NOMO-1 treated with DMSO at 0.1 percent for 48 hours (cell line): ENCODE results near the gene CIP2A.
A peak's percentile ranks its signal among the peaks of the same experiment; 100 is the strongest.
"Not testable (repeated sequence)": the region's sequence is repeated elsewhere in the genome, so short reads cannot be mapped to it uniquely, and the experiment has no call there.

Source experiments
- DNase-seq: peaks from one replicate; lab custom pipeline; 2025; ENCODE audit not compliant: unreplicated experiment; lab: John Stamatoyannopoulos, UW

The CIP2A gene

GRCh38 chr3:108589081-108589997, at the start of gene CIP2A, which contains the start of gene DZIP3:
Gene CIP2A, minus strand, starts transcription at chr3:108589438. Its CDS starts 63 bp downstream, at chr3:108589375.
Gene DZIP3, plus strand, starts transcription at chr3:108589722. Its CDS starts 15,685 bp downstream, at chr3:108605407.
- peak; percentile 83 for DNase-seq

DNA sequence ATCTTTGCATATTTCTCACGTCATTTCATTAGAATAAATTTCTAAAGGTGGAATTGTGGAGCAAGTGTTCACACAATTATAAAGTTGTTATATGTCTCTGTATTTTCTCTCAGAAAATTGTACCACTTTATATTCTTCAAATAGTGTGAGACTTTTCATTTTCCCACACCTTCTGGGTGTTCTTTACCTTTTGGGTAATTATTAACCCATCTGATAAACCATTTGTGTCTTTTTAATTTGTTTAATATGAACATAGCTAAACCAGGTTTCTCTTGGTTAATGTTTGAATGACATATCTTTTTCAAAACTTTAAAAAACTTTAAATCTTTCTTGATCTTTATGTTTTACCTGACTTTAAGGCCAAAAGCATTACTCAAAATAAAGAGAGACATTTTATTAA, 40.7 kb upstream of the CIP2A start:
- no peak for DNase-seq

- no peak for DNase-seq
Measured at GRCh38 chr3:108623504-108623903, 34.3 kb upstream of the CIP2A start.

DNA sequence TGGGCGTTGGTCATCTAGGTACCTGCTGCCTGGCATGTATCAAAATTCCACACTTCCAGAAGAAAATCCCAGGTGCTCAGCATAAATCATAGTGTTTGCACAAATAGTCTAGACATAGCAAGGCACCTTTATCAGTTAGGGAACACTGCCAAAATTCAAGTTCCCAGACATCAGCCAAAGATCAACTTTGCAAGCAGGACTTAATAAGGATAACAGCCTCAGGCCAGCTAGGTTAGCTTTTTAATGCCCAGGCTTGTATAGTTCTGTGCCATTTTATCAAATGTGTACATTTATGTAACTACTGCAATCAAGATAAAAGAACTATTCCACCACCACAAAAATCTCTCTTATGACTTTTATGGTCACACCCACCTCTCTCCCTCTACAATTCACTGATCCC, 31.0 kb upstream of the CIP2A start:
- no peak for DNase-seq

- DNase-seq, result not testable (repeated sequence)
Measured at GRCh38 chr3:108616090-108616489, 26.9 kb upstream of the CIP2A start.

- no peak for DNase-seq
Measured at GRCh38 chr3:108610651-108611050, 21.4 kb upstream of the CIP2A start.

- no peak for DNase-seq
Measured at GRCh38 chr3:108608750-108609149, 19.5 kb upstream of the CIP2A start.

DNA sequence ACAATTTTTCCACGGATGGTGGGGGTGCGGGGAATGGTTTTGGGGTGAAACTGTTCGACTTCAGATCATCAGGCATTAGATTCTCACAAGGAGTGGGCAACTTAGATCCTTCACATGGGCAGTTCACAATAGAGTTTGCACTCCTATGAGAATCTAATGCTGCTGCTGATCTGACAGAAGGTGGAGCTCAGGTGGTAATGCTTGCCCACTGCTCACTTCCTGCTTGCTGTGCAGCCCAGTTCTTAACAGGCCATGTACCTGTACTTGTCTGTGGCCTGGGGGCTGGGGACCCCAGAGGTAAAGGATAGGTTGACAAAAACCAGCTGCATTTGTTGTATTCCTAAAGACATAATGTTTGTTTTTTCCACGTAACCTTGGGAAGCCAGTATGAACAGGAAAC, 16.3 kb upstream of the CIP2A start:
- DNase-seq, result no peak

GRCh38 chr3:108605028-108605427, 15.8 kb upstream of the CIP2A start:
- no peak for DNase-seq

DNA sequence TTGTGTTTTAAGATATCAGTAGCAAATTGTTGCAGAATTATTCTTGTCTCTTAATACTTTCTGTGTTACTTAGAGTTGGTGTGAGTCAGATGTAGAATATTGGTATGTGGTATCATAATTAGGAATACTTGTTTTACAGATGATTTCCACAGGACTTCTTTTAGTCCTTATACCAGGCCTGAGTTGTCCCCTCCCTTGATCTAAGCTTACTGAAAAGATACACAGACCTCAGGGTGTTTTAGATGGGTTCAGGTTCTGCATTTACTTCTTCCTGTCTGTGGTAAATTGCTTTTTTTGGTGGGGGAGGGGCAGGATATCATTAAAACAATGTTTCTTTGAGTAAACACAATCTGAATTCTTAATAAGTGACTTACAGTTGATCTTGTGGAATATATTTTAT, 14.5 kb upstream of the CIP2A start:
- no peak for DNase-seq

GRCh38 chr3:108602935-108603294, 13.7 kb upstream of the CIP2A start:
- DNase-seq, result no peak

DNA sequence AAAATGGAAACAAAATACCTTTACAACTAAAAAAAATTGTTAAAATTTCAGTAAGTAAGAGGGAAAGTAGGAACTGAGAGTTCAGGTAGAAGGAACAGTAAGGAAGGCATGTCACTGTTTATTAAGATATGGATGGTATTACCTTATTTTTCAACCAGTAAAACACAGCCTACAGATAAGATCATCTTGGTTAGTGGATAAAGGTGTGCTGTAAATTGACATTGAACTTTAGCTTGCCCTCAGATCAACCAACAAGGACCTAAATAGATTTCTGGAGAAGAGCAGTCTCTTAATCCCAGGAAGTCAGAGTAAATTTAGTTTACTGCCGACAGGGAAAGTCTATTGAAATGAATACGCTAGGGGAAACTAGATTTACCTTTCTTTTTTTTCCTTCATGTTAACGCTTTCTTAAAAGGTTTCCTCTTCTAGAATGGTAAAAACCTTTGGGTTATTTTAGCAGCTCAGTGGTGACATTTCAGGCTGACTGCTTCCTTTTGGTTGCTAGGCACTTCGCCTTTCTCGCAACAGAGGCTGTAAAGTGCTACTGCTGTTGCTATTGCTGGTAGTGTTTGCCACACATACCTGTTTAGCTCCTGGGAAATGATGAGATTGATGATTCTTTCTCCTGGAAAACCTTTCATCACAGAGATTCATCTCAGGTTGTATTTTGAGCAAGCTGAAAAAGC, 13.2 kb upstream of the CIP2A start:
- no peak for DNase-seq

GRCh38 chr3:108599677-108600409, 10.6 kb upstream of the CIP2A start:
- no peak for DNase-seq

DNA sequence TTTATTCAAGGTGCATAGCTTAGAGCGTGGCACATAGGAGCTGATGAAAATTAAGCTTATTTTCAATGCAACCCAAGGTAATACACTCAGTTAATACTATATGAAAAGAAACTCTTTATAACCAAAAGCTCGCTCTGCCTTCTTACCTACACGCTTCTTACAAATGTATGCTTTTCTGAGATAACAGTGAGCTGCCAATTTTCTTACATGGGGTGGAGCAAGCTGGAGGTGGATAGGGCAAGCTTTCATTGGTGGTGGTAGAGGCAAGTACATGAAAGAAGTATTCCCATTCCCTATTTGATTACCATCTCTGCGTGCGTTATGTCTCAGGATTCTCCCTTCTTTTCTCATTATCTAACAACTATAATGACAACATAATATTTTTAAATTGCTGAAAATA, 9.1 kb upstream of the CIP2A start:
- DNase-seq, result no peak

DNA sequence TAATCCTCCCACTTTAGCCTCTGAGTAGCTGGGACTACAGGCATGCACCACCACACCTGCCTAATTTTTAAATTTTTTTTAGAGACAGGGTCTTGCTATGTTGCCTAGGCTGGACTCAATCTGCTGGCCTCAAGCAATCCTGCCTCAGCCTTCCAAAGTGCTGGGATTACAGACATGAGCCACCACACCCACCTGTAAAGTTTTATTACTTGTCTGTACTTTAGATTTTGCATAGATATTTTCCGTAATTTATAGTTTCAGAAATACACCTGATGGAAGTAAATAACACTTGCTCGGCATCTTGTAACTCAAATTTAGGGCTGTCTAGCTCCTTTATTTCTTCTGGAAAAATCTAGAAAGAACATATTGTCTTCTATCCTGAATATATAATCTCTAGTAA, 6.1 kb upstream of the CIP2A start:
- no peak for DNase-seq

- no peak for DNase-seq
Measured at GRCh38 chr3:108590460-108590859, 1.2 kb upstream of the CIP2A start.

GRCh38 chr3:108589998-108590323, 723 bp upstream of the CIP2A start:
- no peak for DNase-seq

- DNase-seq, result peak; percentile 75
Measured at GRCh38 chr3:108588601-108589000, 637 bp downstream of the CIP2A start.

- DNase-seq, result no peak
Measured at GRCh38 chr3:108578064-108578463, 11.2 kb downstream of the CIP2A start.

- no peak for DNase-seq
Measured at GRCh38 chr3:108569336-108569735, 19.9 kb downstream of the CIP2A start.

DNA sequence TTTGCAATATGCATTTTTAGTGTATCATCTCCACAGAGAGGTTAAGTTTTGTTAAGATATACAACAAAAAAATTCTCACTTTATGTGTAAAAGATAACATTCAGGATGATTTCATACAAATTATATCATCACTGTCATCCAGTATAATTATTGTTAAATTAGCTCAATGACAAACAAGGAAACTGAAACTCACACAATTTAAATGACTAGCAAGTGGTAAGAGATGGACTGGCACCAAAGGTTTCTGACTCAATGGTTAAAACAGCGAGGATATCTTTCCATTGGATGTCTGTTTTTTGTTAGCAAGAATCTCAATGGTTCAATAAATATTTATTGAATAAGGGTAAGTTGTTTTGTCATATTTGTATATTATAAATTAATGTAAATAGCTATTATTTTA, 22.6 kb downstream of the CIP2A start:
- no peak for DNase-seq

- no peak for DNase-seq
Measured at GRCh38 chr3:108565506-108565905, 23.7 kb downstream of the CIP2A start.
